HG03045 (cell line): ENCODE results near the gene SAP25.

Source experiments
- ATAC-seq: cut with Tn5 transposase; IDR thresholded peaks from one replicate; pipeline ENCODE4 v1.9.1; 2021; ENCODE audit warnings: mild to moderate bottlenecking, moderate library complexity; ENCODE audit not compliant: unreplicated experiment

SAP25 gene

GRCh38 chr7:100598425-100598824 lies 24.7 kb upstream of the SAP25 start:
- no peak for ATAC-seq

GRCh38 chr7:100595188-100595587 lies 21.5 kb upstream of the SAP25 start:
- ATAC-seq = no peak

GRCh38 chr7:100591596-100591995 lies 17.9 kb upstream of the SAP25 start:
- no peak for ATAC-seq

GRCh38 chr7:100590077-100590737 lies 16.5 kb upstream of the SAP25 start:
- no peak for ATAC-seq

- no peak for ATAC-seq
Measured at GRCh38 chr7:100589341-100589947, 15.7 kb upstream of the SAP25 start.

GRCh38 chr7:100588438-100588837 lies 14.7 kb upstream of the SAP25 start:
- no peak for ATAC-seq

GRCh38 chr7:100586266-100587025 lies 12.7 kb upstream of the SAP25 start, which contains the start of gene FBXO24:
TSS of gene FBXO24 (plus strand) at chr7:100586328. CDS start at chr7:100586626, 298 bp downstream.
- peak; percentile 91 for ATAC-seq

- peak; percentile 27 for ATAC-seq
Measured at GRCh38 chr7:100585511-100586265, 12.0 kb upstream of the SAP25 start, which contains the start of gene LRCH4. TSS of gene LRCH4 (minus strand) at chr7:100586129. CDS start at chr7:100586100, 29 bp downstream.

- ATAC-seq = no peak
Measured at GRCh38 chr7:100584683-100585510, 11.2 kb upstream of the SAP25 start.

- no peak for ATAC-seq
Measured at GRCh38 chr7:100584054-100584682, 10.5 kb upstream of the SAP25 start.

GRCh38 chr7:100583132-100584053 lies 9.7 kb upstream of the SAP25 start:
- no peak for ATAC-seq

GRCh38 chr7:100582650-100583049 lies 8.9 kb upstream of the SAP25 start:
- no peak for ATAC-seq

GRCh38 chr7:100582041-100582579 lies 8.4 kb upstream of the SAP25 start:
- ATAC-seq = no peak

- ATAC-seq = no peak
Measured at GRCh38 chr7:100580466-100581283, 7.0 kb upstream of the SAP25 start.

- no peak for ATAC-seq
Measured at GRCh38 chr7:100578246-100579183, 4.8 kb upstream of the SAP25 start.

- ATAC-seq = no peak
Measured at GRCh38 chr7:100577507-100577906, 3.8 kb upstream of the SAP25 start.
